ENCODE results near the gene VARS2.

GRCh38 chr6:30922447-30922852, 8.4 kb downstream of the VARS2 start:
- TF ChIP-seq CTCF (optimal IDR thresholded peaks at IDR 0.05 in 1 of 3, IDR thresholded peaks at IDR 0.05 in 1 of 3, conservative IDR thresholded peaks at IDR 0.05 in 1 of 3; ENCODE audit: extremely low read depth in 1 of 3, insufficient read depth in 2 of 3, low read length in 3 of 3) = peak; percentile 16 to 55 (median 43)
- TF ChIP-seq EZH2 (IDR thresholded peaks at IDR 0.05; ENCODE audit: low read length) = no peak

Measured in keratinocyte (primary cell).